Endothelial cell of umbilical vein (primary cell): ENCODE data around the gene POLN.

Experiments
- GATA2 ChIP-seq: IDR thresholded peaks from 2 replicates; pipeline ENCODE4 v1.7.0; 2011; ENCODE audit warnings: low read depth, mild to moderate bottlenecking, moderate library complexity, mixed read lengths, low read length; ENCODE audit not compliant: insufficient read length, insufficient read depth
- MYC ChIP-seq: IDR thresholded peaks from one replicate; pipeline ENCODE4 v1.6.1; 2011; ENCODE audit warnings: mild to moderate bottlenecking, low read depth, low read length
- POLR2A ChIP-seq: IDR thresholded peaks from 2 replicates; pipeline ENCODE4 v1.6.1; 2012; ENCODE audit warnings: low read depth, mild to moderate bottlenecking, control low read depth, low read length

- TF ChIP-seq MYC, result no peak
- TF ChIP-seq POLR2A, result no peak
- TF ChIP-seq GATA2, result no peak
Observed at GRCh38 chr4:2254665-2255500, 13.0 kb upstream of the POLN start.
